SK-N-SH treated with all-trans-retinoic acid at 6 μM for 48 hours (cell line): Measurements from ENCODE around the gene TACR2.
A peak's percentile ranks its signal among the peaks of the same experiment; 100 is the strongest.

ENCODE experiments used
- ATAC-seq: fragments of 200-7000 bp; cut with Tn5 transposase; 3 replicates; pipeline ENCODE4 v1.9.1; 2020; ENCODE audit warnings: mild to moderate bottlenecking, moderate library complexity
- ARNTL ChIP-seq: fragments of 450-650 bp; formaldehyde crosslinking; IDR thresholded peaks from 2 replicates; pipeline ENCODE4 v1.5.0; 2020; ENCODE audit warnings: low read depth, mild to moderate bottlenecking, moderate library complexity, borderline replicate concordance
- BACH2 ChIP-seq: fragments of 250-450 bp; sonication (Bioruptor Pico); IDR thresholded peaks from 2 replicates; pipeline ENCODE4 v1.9.0; 2021; ENCODE audit warnings: mild to moderate bottlenecking, borderline replicate concordance
- CSDC2 ChIP-seq: fragments of 250-450 bp; sonication (Bioruptor Pico); IDR thresholded peaks from 2 replicates; pipeline ENCODE4 v1.5.0; 2020; ENCODE audit warnings: mild to moderate bottlenecking, moderate library complexity
- ESRRG ChIP-seq: fragments of 250-450 bp; sonication (Bioruptor Pico); IDR thresholded peaks from 2 replicates; pipeline ENCODE4 v1.6.1; 2021; ENCODE audit warnings: mild to moderate bottlenecking
- OSR1 ChIP-seq: fragments of 250-450 bp; sonication (Bioruptor Pico); IDR thresholded peaks from 2 replicates; pipeline ENCODE4 v1.8.0; 2022; ENCODE audit warnings: moderate library complexity, mild to moderate bottlenecking, inconsistent platforms
- RARB ChIP-seq: fragments of 250-450 bp; sonication (Bioruptor Pico); IDR thresholded peaks from 2 replicates; pipeline ENCODE4 v1.8.0; 2021; ENCODE audit warnings: mild to moderate bottlenecking, moderate library complexity
- SNAI2 ChIP-seq: fragments of 250-450 bp; sonication (Bioruptor Pico); IDR thresholded peaks from 2 replicates; pipeline ENCODE4 v1.5.0; 2020; ENCODE audit warnings: mild to moderate bottlenecking, moderate library complexity
- TCF4 ChIP-seq: fragments of 250-450 bp; sonication (Bioruptor Pico); IDR thresholded peaks from 2 replicates; pipeline ENCODE4 v1.8.0; 2021; ENCODE audit warnings: mild to moderate bottlenecking, moderate library complexity, borderline replicate concordance
- ZNF565 ChIP-seq: fragments of 450-650 bp; formaldehyde crosslinking; conservative IDR thresholded peaks from 2 replicates; pipeline ENCODE4 v1.5.0; 2020; ENCODE audit warnings: low read depth, mild to moderate bottlenecking, moderate library complexity
- ZNF70 ChIP-seq: fragments of 450-650 bp; formaldehyde crosslinking; IDR thresholded peaks from 2 replicates; pipeline ENCODE4 v1.5.0; 2020; ENCODE audit warnings: mild to moderate bottlenecking, moderate library complexity
- ZNF8 ChIP-seq: fragments of 450-650 bp; formaldehyde crosslinking; IDR thresholded peaks from 2 replicates; pipeline ENCODE4 v1.5.0; 2020; ENCODE audit warnings: mild to moderate bottlenecking, moderate library complexity
- TF ChIP-seq, protein P1 (sequence below): fragments of 250-450 bp; sonication (Bioruptor Pico); IDR thresholded peaks from 2 replicates; pipeline ENCODE4 v1.5.0; 2020; ENCODE audit warnings: mild to moderate bottlenecking, moderate library complexity
- TF ChIP-seq, protein P2 (sequence below): fragments of 250-450 bp; sonication (Bioruptor Pico); IDR thresholded peaks from 2 replicates; pipeline ENCODE4 v1.8.0; 2021; ENCODE audit warnings: low read depth, mild to moderate bottlenecking, moderate library complexity, borderline replicate concordance
- TF ChIP-seq, protein P3 (sequence below): fragments of 250-450 bp; sonication (Bioruptor Pico); IDR thresholded peaks from 2 replicates; pipeline ENCODE4 v1.5.1; 2021; ENCODE audit warnings: mild to moderate bottlenecking, moderate library complexity
- TF ChIP-seq, protein P4 (sequence below): fragments of 250-450 bp; sonication (Bioruptor Pico); IDR thresholded peaks from 2 replicates; pipeline ENCODE4 v1.8.0; 2020; ENCODE audit warnings: mild to moderate bottlenecking, moderate library complexity, borderline replicate concordance

Gene TACR2

DNA sequence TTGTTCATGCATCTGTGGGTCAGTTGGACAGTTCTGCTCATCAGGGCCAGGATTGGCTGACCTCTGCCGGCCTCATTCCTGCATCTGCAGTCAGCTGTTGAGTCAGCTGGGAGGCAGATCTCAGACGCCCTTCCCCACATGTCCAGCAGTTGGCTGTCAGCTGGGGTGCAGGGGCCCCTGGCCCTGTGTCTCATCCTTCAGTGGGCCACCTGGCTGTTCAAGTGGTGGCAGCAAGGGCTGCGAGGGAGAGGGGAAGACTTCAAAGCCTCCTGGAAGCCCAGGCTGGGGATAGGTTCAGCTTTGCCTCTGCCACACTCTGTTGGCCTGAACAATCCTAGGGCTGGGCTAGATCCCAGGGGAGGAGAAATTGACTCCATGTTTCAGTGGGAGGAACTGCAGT, 33.2 kb downstream of the TACR2 start:
- ATAC-seq, result peak; percentile 72

DNA sequence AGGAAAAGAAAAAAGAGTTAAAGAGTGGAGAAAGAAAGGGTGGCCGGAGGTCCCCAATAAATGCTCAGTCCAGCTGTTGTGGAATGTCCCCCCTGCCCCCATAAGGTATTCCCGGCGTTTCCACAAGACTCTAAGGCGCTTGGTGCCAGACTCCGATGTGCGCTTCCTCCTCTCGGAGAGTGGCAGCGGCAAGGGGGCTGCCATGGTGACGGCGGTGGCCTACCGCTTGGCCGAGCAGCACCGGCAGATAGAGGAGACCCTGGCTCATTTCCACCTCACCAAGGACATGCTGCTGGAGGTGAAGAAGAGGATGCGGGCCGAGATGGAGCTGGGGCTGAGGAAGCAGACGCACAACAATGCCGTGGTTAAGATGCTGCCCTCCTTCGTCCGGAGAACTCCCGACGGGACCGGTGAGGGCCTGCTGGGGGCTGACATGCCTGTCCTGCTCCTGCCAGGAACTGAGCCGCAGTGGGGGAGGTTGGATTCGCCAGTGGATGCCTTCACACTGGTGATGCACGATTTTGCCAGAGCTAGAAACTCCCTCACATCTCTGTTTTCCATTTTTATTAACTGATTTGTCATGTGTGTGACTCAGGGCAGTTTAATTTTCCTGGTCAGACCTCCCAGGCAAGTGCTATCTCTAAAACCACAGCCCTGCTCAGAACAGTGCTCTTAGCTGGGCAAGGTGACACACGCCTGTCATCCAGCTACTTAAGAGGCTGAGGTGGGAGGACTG, 34.2 kb downstream of the TACR2 start:
- TF ChIP-seq ZNF8 (CRISPR knock-in tag) (no peak), ARNTL (CRISPR knock-in tag) (no peak), ZNF70 (no peak)
- TF ChIP-seq, all 23 proteins: peak for 0
- peak; percentile 92 for ATAC-seq

More for the DNA sequence above, 33.2 kb downstream of the TACR2 start:
- TF ChIP-seq, protein P1, sequence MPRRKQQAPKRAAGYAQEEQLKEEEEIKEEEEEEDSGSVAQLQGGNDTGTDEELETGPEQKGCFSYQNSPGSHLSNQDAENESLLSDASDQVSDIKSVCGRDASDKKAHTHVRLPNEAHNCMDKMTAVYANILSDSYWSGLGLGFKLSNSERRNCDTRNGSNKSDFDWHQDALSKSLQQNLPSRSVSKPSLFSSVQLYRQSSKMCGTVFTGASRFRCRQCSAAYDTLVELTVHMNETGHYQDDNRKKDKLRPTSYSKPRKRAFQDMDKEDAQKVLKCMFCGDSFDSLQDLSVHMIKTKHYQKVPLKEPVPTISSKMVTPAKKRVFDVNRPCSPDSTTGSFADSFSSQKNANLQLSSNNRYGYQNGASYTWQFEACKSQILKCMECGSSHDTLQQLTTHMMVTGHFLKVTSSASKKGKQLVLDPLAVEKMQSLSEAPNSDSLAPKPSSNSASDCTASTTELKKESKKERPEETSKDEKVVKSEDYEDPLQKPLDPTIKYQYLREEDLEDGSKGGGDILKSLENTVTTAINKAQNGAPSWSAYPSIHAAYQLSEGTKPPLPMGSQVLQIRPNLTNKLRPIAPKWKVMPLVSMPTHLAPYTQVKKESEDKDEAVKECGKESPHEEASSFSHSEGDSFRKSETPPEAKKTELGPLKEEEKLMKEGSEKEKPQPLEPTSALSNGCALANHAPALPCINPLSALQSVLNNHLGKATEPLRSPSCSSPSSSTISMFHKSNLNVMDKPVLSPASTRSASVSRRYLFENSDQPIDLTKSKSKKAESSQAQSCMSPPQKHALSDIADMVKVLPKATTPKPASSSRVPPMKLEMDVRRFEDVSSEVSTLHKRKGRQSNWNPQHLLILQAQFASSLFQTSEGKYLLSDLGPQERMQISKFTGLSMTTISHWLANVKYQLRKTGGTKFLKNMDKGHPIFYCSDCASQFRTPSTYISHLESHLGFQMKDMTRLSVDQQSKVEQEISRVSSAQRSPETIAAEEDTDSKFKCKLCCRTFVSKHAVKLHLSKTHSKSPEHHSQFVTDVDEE (CRISPR knock-in tag), result no peak
- TF ChIP-seq OSR1 (CRISPR knock-in tag), result no peak
- no peak for TF ChIP-seq RARB
- TF ChIP-seq, protein P2, sequence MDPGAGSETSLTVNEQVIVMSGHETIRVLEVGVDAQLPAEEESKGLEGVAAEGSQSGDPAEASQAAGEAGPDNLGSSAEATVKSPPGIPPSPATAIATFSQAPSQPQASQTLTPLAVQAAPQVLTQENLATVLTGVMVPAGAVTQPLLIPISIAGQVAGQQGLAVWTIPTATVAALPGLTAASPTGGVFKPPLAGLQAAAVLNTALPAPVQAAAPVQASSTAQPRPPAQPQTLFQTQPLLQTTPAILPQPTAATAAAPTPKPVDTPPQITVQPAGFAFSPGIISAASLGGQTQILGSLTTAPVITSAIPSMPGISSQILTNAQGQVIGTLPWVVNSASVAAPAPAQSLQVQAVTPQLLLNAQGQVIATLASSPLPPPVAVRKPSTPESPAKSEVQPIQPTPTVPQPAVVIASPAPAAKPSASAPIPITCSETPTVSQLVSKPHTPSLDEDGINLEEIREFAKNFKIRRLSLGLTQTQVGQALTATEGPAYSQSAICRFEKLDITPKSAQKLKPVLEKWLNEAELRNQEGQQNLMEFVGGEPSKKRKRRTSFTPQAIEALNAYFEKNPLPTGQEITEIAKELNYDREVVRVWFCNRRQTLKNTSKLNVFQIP (CRISPR knock-in tag), result no peak
- TF ChIP-seq, protein P3, sequence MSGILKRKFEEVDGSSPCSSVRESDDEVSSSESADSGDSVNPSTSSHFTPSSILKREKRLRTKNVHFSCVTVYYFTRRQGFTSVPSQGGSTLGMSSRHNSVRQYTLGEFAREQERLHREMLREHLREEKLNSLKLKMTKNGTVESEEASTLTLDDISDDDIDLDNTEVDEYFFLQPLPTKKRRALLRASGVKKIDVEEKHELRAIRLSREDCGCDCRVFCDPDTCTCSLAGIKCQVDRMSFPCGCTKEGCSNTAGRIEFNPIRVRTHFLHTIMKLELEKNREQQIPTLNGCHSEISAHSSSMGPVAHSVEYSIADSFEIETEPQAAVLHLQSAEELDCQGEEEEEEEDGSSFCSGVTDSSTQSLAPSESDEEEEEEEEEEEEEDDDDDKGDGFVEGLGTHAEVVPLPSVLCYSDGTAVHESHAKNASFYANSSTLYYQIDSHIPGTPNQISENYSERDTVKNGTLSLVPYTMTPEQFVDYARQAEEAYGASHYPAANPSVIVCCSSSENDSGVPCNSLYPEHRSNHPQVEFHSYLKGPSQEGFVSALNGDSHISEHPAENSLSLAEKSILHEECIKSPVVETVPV, result no peak

DNA sequence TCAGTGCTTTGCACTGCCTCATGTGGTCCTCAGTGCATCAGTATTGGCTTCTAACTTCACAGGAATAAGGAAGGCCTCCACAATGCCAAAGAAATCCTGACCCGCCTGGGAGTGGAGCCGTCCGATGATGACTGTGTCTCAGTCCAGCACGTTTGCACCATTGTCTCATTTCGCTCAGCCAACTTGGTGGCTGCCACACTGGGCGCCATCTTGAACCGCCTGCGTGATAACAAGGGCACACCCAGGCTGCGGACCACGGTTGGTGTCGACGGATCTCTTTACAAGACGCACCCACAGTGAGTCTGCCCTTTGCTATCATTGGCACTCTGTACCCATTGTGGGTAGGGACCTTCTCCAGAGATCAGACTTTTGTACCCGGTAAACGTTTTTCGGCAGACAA, 36.9 kb downstream of the TACR2 start:
- ATAC-seq, result no peak
- TF ChIP-seq ESRRG, result no peak
- TF ChIP-seq, protein P4, sequence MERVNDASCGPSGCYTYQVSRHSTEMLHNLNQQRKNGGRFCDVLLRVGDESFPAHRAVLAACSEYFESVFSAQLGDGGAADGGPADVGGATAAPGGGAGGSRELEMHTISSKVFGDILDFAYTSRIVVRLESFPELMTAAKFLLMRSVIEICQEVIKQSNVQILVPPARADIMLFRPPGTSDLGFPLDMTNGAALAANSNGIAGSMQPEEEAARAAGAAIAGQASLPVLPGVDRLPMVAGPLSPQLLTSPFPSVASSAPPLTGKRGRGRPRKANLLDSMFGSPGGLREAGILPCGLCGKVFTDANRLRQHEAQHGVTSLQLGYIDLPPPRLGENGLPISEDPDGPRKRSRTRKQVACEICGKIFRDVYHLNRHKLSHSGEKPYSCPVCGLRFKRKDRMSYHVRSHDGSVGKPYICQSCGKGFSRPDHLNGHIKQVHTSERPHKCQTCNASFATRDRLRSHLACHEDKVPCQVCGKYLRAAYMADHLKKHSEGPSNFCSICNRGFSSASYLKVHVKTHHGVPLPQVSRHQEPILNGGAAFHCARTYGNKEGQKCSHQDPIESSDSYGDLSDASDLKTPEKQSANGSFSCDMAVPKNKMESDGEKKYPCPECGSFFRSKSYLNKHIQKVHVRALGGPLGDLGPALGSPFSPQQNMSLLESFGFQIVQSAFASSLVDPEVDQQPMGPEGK (CRISPR knock-in tag), result no peak

DNA sequence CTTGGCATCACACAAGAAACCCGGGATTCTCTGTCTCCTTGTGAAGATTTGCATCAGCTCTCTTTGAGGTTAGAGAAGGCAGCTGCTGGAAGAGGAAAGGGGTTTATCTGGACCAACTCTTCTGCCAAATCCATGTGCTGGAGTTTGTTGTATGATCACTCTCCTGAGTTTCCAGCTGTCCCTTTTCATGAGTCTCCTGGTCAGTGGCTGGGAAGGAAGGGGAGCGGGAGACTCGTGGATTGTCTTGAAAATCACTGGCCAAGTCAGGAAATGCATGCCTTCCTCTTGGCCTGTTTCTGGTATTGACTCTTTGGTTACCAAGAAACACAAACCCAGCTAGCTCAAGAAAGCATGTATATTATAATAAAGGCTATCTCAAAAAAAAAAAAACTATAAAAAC, 38.8 kb downstream of the TACR2 start:
- no peak for TF ChIP-seq ESRRG
- no peak for TF ChIP-seq BACH2 (CRISPR knock-in tag)
- no peak for TF ChIP-seq CSDC2
- no peak for TF ChIP-seq RARB
- TF ChIP-seq, protein P4 (CRISPR knock-in tag), result no peak
- TF ChIP-seq ZNF70, result no peak
- TF ChIP-seq TCF4 (CRISPR knock-in tag), result no peak
- no peak for TF ChIP-seq ZNF565 (CRISPR knock-in tag)
- TF ChIP-seq, protein P2 (CRISPR knock-in tag), result no peak
- TF ChIP-seq, protein P1 (CRISPR knock-in tag), result no peak
- TF ChIP-seq SNAI2 (CRISPR knock-in tag), result no peak
- no peak for ATAC-seq
